Measurements from ENCODE around the gene GPR31.
"Not testable (repeated sequence)": the region's sequence is repeated elsewhere in the genome, so short reads cannot be mapped to it uniquely, and the experiment has no call there.

Gene GPR31

GRCh38 chr6:167167699-167168098, 9.9 kb upstream of the GPR31 start:
- in situ Hi-C loops (cut with MboI; ENCODE audit: low sequenced_read_pairs), result not testable (repeated sequence)

- in situ Hi-C loops (cut with MboI; ENCODE audit: low sequenced_read_pairs), result no loop called here
Measured at GRCh38 chr6:167165858-167166471, 8.2 kb upstream of the GPR31 start.

GRCh38 chr6:167164261-167164660, 6.5 kb upstream of the GPR31 start:
- in situ Hi-C loops (cut with MboI; ENCODE audit: low sequenced_read_pairs), result no loop called here

- in situ Hi-C loops (cut with MboI; ENCODE audit: low sequenced_read_pairs), result no loop called here
Measured at GRCh38 chr6:167163476-167164011, 5.8 kb upstream of the GPR31 start.

- in situ Hi-C loops (cut with MboI; ENCODE audit: low sequenced_read_pairs), result no loop called here
Measured at GRCh38 chr6:167162591-167162990, 4.8 kb upstream of the GPR31 start.

- in situ Hi-C loops (cut with MboI; ENCODE audit: low sequenced_read_pairs), result no loop called here
Measured at GRCh38 chr6:167161851-167162467, 4.2 kb upstream of the GPR31 start.

- in situ Hi-C loops (cut with MboI; ENCODE audit: low sequenced_read_pairs), result no loop called here
Measured at GRCh38 chr6:167157414-167157813, 366 bp downstream of the GPR31 start.

GRCh38 chr6:167154895-167155294, 2.9 kb downstream of the GPR31 start:
- in situ Hi-C loops (cut with MboI; ENCODE audit: low sequenced_read_pairs), result no loop called here

GRCh38 chr6:167154291-167154690, 3.5 kb downstream of the GPR31 start:
- in situ Hi-C loops (cut with MboI; ENCODE audit: low sequenced_read_pairs), result no loop called here

- in situ Hi-C loops (cut with MboI; ENCODE audit: low sequenced_read_pairs), result no loop called here
Measured at GRCh38 chr6:167153521-167153959, 4.2 kb downstream of the GPR31 start.

- in situ Hi-C loops (cut with MboI; ENCODE audit: low sequenced_read_pairs), result no loop called here
Measured at GRCh38 chr6:167152862-167153261, 4.9 kb downstream of the GPR31 start.

- in situ Hi-C loops (cut with MboI; ENCODE audit: low sequenced_read_pairs), result no loop called here
Measured at GRCh38 chr6:167151648-167152047, 6.1 kb downstream of the GPR31 start.

GRCh38 chr6:167150941-167151549, 6.7 kb downstream of the GPR31 start:
- in situ Hi-C loops (cut with MboI; ENCODE audit: low sequenced_read_pairs), result no loop called here

- in situ Hi-C loops (cut with MboI; ENCODE audit: low sequenced_read_pairs), result no loop called here
Measured at GRCh38 chr6:167148997-167149396, 8.8 kb downstream of the GPR31 start.

GRCh38 chr6:167148021-167148420, 9.8 kb downstream of the GPR31 start:
- in situ Hi-C loops (cut with MboI; ENCODE audit: low sequenced_read_pairs), result no loop called here

GRCh38 chr6:167146977-167147376, 10.8 kb downstream of the GPR31 start:
- in situ Hi-C loops (cut with MboI; ENCODE audit: low sequenced_read_pairs), result no loop called here

- in situ Hi-C loops (cut with MboI; ENCODE audit: low sequenced_read_pairs), result no loop called here
Measured at GRCh38 chr6:167146135-167146534, 11.6 kb downstream of the GPR31 start.

GRCh38 chr6:167145461-167145860, 12.3 kb downstream of the GPR31 start:
- in situ Hi-C loops (cut with MboI; ENCODE audit: low sequenced_read_pairs), result no loop called here

- in situ Hi-C loops (cut with MboI; ENCODE audit: low sequenced_read_pairs), result no loop called here
Measured at GRCh38 chr6:167143041-167143440, 14.7 kb downstream of the GPR31 start.

GRCh38 chr6:167142433-167142761, 15.4 kb downstream of the GPR31 start:
- in situ Hi-C loops (cut with MboI; ENCODE audit: low sequenced_read_pairs), result no loop called here

- in situ Hi-C loops (cut with MboI; ENCODE audit: low sequenced_read_pairs), result no loop called here
Measured at GRCh38 chr6:167141667-167142432, 15.9 kb downstream of the GPR31 start.
